ENCODE data around the gene DKK1.

Gene DKK1

GRCh38 chr10:52313933-52314821 is at the start of gene DKK1:
TSS of gene DKK1 (plus strand) at chr10:52314281. CDS start at chr10:52314435, 154 bp downstream.
- peak within 1 kb of the TSS; percentile 61 for H3K4me3 ChIP-seq (ENCODE audit: control insufficient read depth, low read depth, low read length)
- peak; percentile 73 for DNase-seq (ENCODE audit: low read depth)
- peak; percentile 86 for TF ChIP-seq CTCF (IDR thresholded peaks at IDR 0.05; ENCODE audit: control insufficient read depth, insufficient read depth, low read depth, low read length, missing control alignments)

GRCh38 chr10:52265131-52265926 is 48.8 kb upstream of the DKK1 start:
- H3K4me3 ChIP-seq (ENCODE audit: control insufficient read depth, low read depth, low read length) = no peak overlapping the region
- TF ChIP-seq CTCF (IDR thresholded peaks at IDR 0.05; ENCODE audit: control insufficient read depth, insufficient read depth, low read depth, low read length, missing control alignments) = no peak
- no peak for DNase-seq (ENCODE audit: low read depth)

GRCh38 chr10:52266858-52267257 is 47.2 kb upstream of the DKK1 start:
- no peak overlapping the region for H3K4me3 ChIP-seq (ENCODE audit: control insufficient read depth, low read depth, low read length)
- TF ChIP-seq CTCF (IDR thresholded peaks at IDR 0.05; ENCODE audit: control insufficient read depth, insufficient read depth, low read depth, low read length, missing control alignments) = no peak
- DNase-seq (ENCODE audit: low read depth) = no peak

- DNase-seq (ENCODE audit: low read depth) = no peak
- no peak overlapping the region for H3K4me3 ChIP-seq (ENCODE audit: control insufficient read depth, low read depth, low read length)
- no peak for TF ChIP-seq CTCF (IDR thresholded peaks at IDR 0.05; ENCODE audit: control insufficient read depth, insufficient read depth, low read depth, low read length, missing control alignments)
Observed at GRCh38 chr10:52268790-52269189, 45.3 kb upstream of the DKK1 start.

- no peak for DNase-seq (ENCODE audit: low read depth)
- TF ChIP-seq CTCF (IDR thresholded peaks at IDR 0.05; ENCODE audit: control insufficient read depth, insufficient read depth, low read depth, low read length, missing control alignments) = no peak
- H3K4me3 ChIP-seq (ENCODE audit: control insufficient read depth, low read depth, low read length) = no peak overlapping the region
Observed at GRCh38 chr10:52269233-52269632, 44.8 kb upstream of the DKK1 start.

- no peak overlapping the region for H3K4me3 ChIP-seq (ENCODE audit: control insufficient read depth, low read depth, low read length)
- TF ChIP-seq CTCF (IDR thresholded peaks at IDR 0.05; ENCODE audit: control insufficient read depth, insufficient read depth, low read depth, low read length, missing control alignments) = no peak
- no peak for DNase-seq (ENCODE audit: low read depth)
Observed at GRCh38 chr10:52276163-52276562, 37.9 kb upstream of the DKK1 start.
